IMR-90 (cell line): Measurements from ENCODE around the gene TOR1AIP2. TPM values are rescaled to one million over a fixed set of nuclear protein-coding genes. Genes with fewer than 3 reads are reported as not detected.

ENCODE experiments used
- ATAC-seq: fragments of 200-7000 bp; cut with Tn5 transposase; 2 replicates; pipeline ENCODE4 v1.9.1; 2020; ENCODE audit warnings: low read depth, mild to moderate bottlenecking, moderate library complexity
- BruUV-seq: library from RNA; stranded (reverse); fragments of 400-500 nt; replicated peaks from 2 replicates; lab custom pipeline; 2021; lab: Mats Ljungman, UMichigan
- CTCF ChIA-PET: fragments of 300-600 bp; formaldehyde crosslinking; extraction: SDS; loops from one replicate; lab custom pipeline; 2021; ENCODE audit warnings: antibody characterized with exemption; lab: Yijun Ruan, JAX
- POLR2A ChIA-PET: fragments of 300-600 bp; sonication (Branson Sonifier 250); formaldehyde crosslinking; loops from one replicate; lab custom pipeline; 2022; ENCODE audit warnings: antibody characterized with exemption; ENCODE audit not compliant: unreplicated experiment; lab: Charles Lee
- DNase-seq: peaks from one replicate; pipeline ENCODE4 v3.0.0; 2013
- H2AFZ ChIP-seq: replicated peaks from 2 replicates; pipeline ENCODE3; 2013; ENCODE audit warnings: low read length, mild to moderate bottlenecking; ENCODE audit not compliant: poor library complexity
- H2AK5ac ChIP-seq: 2 replicates; pipeline ENCODE4 v1.6.1; 2013; ENCODE audit warnings: low read depth, low read length, inconsistent platforms
- H2AK9ac ChIP-seq: replicated peaks from 2 replicates; pipeline ENCODE3; 2013; ENCODE audit warnings: mild to moderate bottlenecking, low read depth, low read length, moderate library complexity; ENCODE audit not compliant: poor library complexity
- H2BK120ac ChIP-seq: 2 replicates; pipeline ENCODE4 v1.6.1; 2013; ENCODE audit warnings: low read depth, low read length, inconsistent platforms
- H2BK15ac ChIP-seq: 3 replicates; pipeline ENCODE4 v1.6.1; 2013; ENCODE audit warnings: low read depth, low read length, inconsistent platforms
- H2BK20ac ChIP-seq: 2 replicates; pipeline ENCODE4 v1.6.1; 2013; ENCODE audit warnings: low read depth, mild to moderate bottlenecking, inconsistent platforms, low read length, moderate library complexity
- H2BK5ac ChIP-seq: 2 replicates; pipeline ENCODE4 v1.6.1; 2013; ENCODE audit warnings: mild to moderate bottlenecking, low read depth, low read length, inconsistent platforms; ENCODE audit not compliant: poor library complexity, severe bottlenecking
- H3K14ac ChIP-seq: replicated peaks from 2 replicates; pipeline ENCODE4 v1.6.1; 2013; ENCODE audit warnings: low read depth, low read length, inconsistent platforms
- H3K18ac ChIP-seq: 2 replicates; pipeline ENCODE4 v1.6.1; 2013; ENCODE audit warnings: low read depth, low read length, control low read depth
- H3K23ac ChIP-seq: 2 replicates; pipeline ENCODE4 v1.6.1; 2013; ENCODE audit warnings: low read depth, low read length, inconsistent platforms
- H3K27ac ChIP-seq: 2 replicates; pipeline ENCODE4 v1.5.1; 2013; ENCODE audit warnings: mild to moderate bottlenecking, control low read depth, low read length; ENCODE audit not compliant: insufficient read depth
- H3K27me3 ChIP-seq: 2 replicates; pipeline ENCODE4 v1.6.1; 2013; ENCODE audit warnings: low read length; ENCODE audit not compliant: control insufficient read depth, insufficient read depth
- H3K36me3 ChIP-seq: 2 replicates; pipeline ENCODE4 v1.6.1; 2013; ENCODE audit warnings: low read length, mixed read lengths; ENCODE audit not compliant: control insufficient read depth, insufficient read depth
- H3K4ac ChIP-seq: 2 replicates; pipeline ENCODE4 v1.6.1; 2013; ENCODE audit warnings: low read depth, low read length, inconsistent platforms
- H3K4me1 ChIP-seq: 2 replicates; pipeline ENCODE4 v1.6.1; 2013; ENCODE audit warnings: low read length, mixed read lengths; ENCODE audit not compliant: control insufficient read depth, insufficient read depth
- H3K4me2 ChIP-seq: 2 replicates; pipeline ENCODE4 v1.6.1; 2013; ENCODE audit warnings: low read depth, mild to moderate bottlenecking, control low read depth, low read length, moderate library complexity
- H3K4me3 ChIP-seq: 2 replicates; pipeline ENCODE4 v1.5.1; 2013; ENCODE audit warnings: low read depth, mild to moderate bottlenecking, control low read depth, low read length, moderate library complexity; ENCODE audit not compliant: insufficient read depth
- H3K56ac ChIP-seq: 2 replicates; pipeline ENCODE4 v1.6.1; 2013; ENCODE audit warnings: low read length, inconsistent platforms; ENCODE audit not compliant: insufficient read depth; ENCODE audit errors: extremely low read depth
- H3K79me1 ChIP-seq, 2 experiments: 2 replicates each; pipeline ENCODE4 v1.6.1; 2013; ENCODE audit warnings: low read length in 2 of 2, inconsistent platforms in 1 of 2, low read depth in 1 of 2
- H3K9ac ChIP-seq: 2 replicates; pipeline ENCODE4 v1.6.1; 2013; ENCODE audit warnings: low read depth, low read length, control low read depth
- H3K9me1 ChIP-seq: 2 replicates; pipeline ENCODE4 v1.6.1; 2013; ENCODE audit warnings: low read length, inconsistent platforms; ENCODE audit not compliant: insufficient read depth
- H3K9me3 ChIP-seq: 2 replicates; pipeline ENCODE4 v1.6.1; 2013; ENCODE audit warnings: low read length; ENCODE audit not compliant: control insufficient read depth, insufficient read depth
- H4K20me1 ChIP-seq: 2 replicates; pipeline ENCODE4 v1.6.1; 2013; ENCODE audit warnings: low read length, inconsistent platforms; ENCODE audit not compliant: insufficient read depth
- H4K5ac ChIP-seq: 2 replicates; pipeline ENCODE4 v1.6.1; 2013; ENCODE audit warnings: mild to moderate bottlenecking, low read depth, low read length, control low read depth
- H4K8ac ChIP-seq, 2 experiments: 2 replicates each; pipeline ENCODE4 v1.6.1; 2013; ENCODE audit warnings: low read depth in 2 of 2, low read length in 2 of 2, control low read depth in 1 of 2, inconsistent platforms in 1 of 2
- H4K91ac ChIP-seq: 2 replicates; pipeline ENCODE4 v1.6.1; 2013; ENCODE audit warnings: low read depth, low read length, inconsistent platforms; ENCODE audit not compliant: insufficient read depth
- RAD21 ChIP-seq: IDR thresholded peaks from 2 replicates; pipeline ENCODE4 v1.6.1; 2012; ENCODE audit warnings: low read length, improper control_type of control experiment
- WGBS, 2 experiments: methylation state at CpG; one replicate each; pipeline versions ENCODE4 v1.1.5 to v1.1.7; 2013; ENCODE audit warnings: missing lambda C conversion rate in 2 of 2; ENCODE audit not compliant: insufficient read length in 1 of 2; ENCODE audit errors: extremely low coverage in 2 of 2; 5-methylcytosine and 5-hydroxymethylcytosine counted together
- dilution Hi-C: fragments of 300-500 bp; cut with HindIII; formaldehyde crosslinking; loops from one replicate; pipeline ENCODE4 v1.14.3; 2018; ENCODE audit warnings: low sequenced_read_pairs; ENCODE audit not compliant: unreplicated experiment
- in situ Hi-C: fragments of 300-500 bp; cut with MboI; formaldehyde crosslinking; loops from 3 replicates; pipeline ENCODE4 v1.14.3; 2019; ENCODE audit warnings: low sequenced_read_pairs, inconsistent platforms, mixed read lengths
- intact Hi-C: fragments of 100-400 bp; cut with micrococcal nuclease; formaldehyde crosslinking; loops from 2 replicates; pipeline ENCODE4 v1.10.0; 2022
- polyA plus RNA-seq, 3 experiments: library from polyadenylated mRNA; depleted of rRNA; stranded (reverse); fragments of >200 nt; gene quantifications; 2 replicates each; pipeline ENCODE4 v1.2.3, GENCODE V29; 2012; ENCODE audit warnings: low replicate concordance in 1 of 3
- total RNA-seq: library from RNA; depleted of rRNA; stranded (reverse); fragments of >200 nt; gene quantifications from 2 replicates; pipeline ENCODE4 v1.2.3, GENCODE V29; 2012

Gene TOR1AIP2
- total and polyA plus RNA-seq, 2 of the 4 experiments (the other 2 are of a cell fraction): 20.7 to 85.0 TPM

- H3K14ac ChIP-seq: no peak overlapping the region
- H4K20me1 ChIP-seq: no peaks in the 10 kb centered on the region
- H2BK20ac ChIP-seq: no peak overlapping the region
- no peak overlapping the region for H3K4me2 ChIP-seq
- ChIA-PET POLR2A (no interaction called here), CTCF (interaction anchor here (0.9 to 1.5 kb wide), 2 partner anchors 9 to 12 kb away, joined by 3 to 4 read pairs; no protein-coding TSS in a partner anchor)
- no peaks in the 10 kb centered on the region for H3K79me1 ChIP-seq
- H2BK5ac ChIP-seq: no peak overlapping the region
- no peak overlapping the region for H4K5ac ChIP-seq
- H3K9me1 ChIP-seq: no peaks in the 10 kb centered on the region; the same call in 1 of the 2 replicates
- no peak overlapping the region for H4K8ac ChIP-seq
- H3K27me3 ChIP-seq: no peaks in the 10 kb centered on the region
- H2BK15ac ChIP-seq: no peak overlapping the region
- no peak overlapping the region for H2BK120ac ChIP-seq
- peaks cover 1% of the 10 kb centered on the region; the same call in 1 of the 2 replicates for H3K4me1 ChIP-seq
- H3K23ac ChIP-seq: no peak overlapping the region
- DNase-seq (no peak), ATAC-seq (no peak)
- TF ChIP-seq RAD21: no peak
- H4K91ac ChIP-seq: no peak overlapping the region
- H3K4me3 ChIP-seq: no peak overlapping the region
- no peak overlapping the region for H2AFZ ChIP-seq
- no peak overlapping the region for H3K27ac ChIP-seq
- H2AK5ac ChIP-seq: no peak overlapping the region
- H3K18ac ChIP-seq: no peak overlapping the region
- in situ Hi-C loops: no loop called here
- no peak overlapping the region for H3K4ac ChIP-seq
- no CpG with 5 or more reads among the region's 1 CpG for WGBS, 2 experiments
- H3K9ac ChIP-seq: no peak overlapping the region
- dilution Hi-C loops: no loop called here
- H2AK9ac ChIP-seq: no peak overlapping the region
- intact Hi-C loops: loop anchor here (5.0 kb wide), 1 partner anchor 79 kb away; no protein-coding TSS in a partner anchor
- no TSS peak for BruUV-seq
- H3K56ac ChIP-seq: no peak overlapping the region
- H3K36me3 ChIP-seq: peaks cover 16% of the 10 kb centered on the region
- H3K9me3 ChIP-seq: no peaks in the 10 kb centered on the region
These were observed 43.9 kb upstream of the TOR1AIP2 start for GRCh38 chr1:179921472-179921871.
